Skeletal muscle satellite cell (primary cell): ENCODE results near the gene LINC00305.

Source experiments
- H3K27me3 ChIP-seq: 2 replicates; pipeline ENCODE4 v1.7.0; 2013; ENCODE audit warnings: low read length; ENCODE audit not compliant: control insufficient read depth, insufficient read depth
- H3K36me3 ChIP-seq: 2 replicates; pipeline ENCODE4 v1.7.0; 2013; ENCODE audit warnings: mild to moderate bottlenecking, control low read depth, low read length; ENCODE audit not compliant: insufficient read depth
- H3K4me1 ChIP-seq: 2 replicates; pipeline ENCODE4 v1.7.0; 2013; ENCODE audit warnings: low read length; ENCODE audit not compliant: control insufficient read depth, insufficient read depth
- H3K4me2 ChIP-seq: 2 replicates; pipeline ENCODE4 v1.7.0; 2013; ENCODE audit warnings: mild to moderate bottlenecking, low read length
- H3K4me3 ChIP-seq: 2 replicates; pipeline ENCODE4 v1.7.0; 2013; ENCODE audit warnings: low read length
- H3K9ac ChIP-seq: 2 replicates; pipeline ENCODE4 v1.7.0; 2013; ENCODE audit warnings: mild to moderate bottlenecking, low read depth, low read length, moderate library complexity
- H3K9me3 ChIP-seq: replicated peaks from 2 replicates; pipeline ENCODE4 v1.7.0; 2013; ENCODE audit warnings: mild to moderate bottlenecking, control low read depth, low read length

Gene LINC00305

DNA sequence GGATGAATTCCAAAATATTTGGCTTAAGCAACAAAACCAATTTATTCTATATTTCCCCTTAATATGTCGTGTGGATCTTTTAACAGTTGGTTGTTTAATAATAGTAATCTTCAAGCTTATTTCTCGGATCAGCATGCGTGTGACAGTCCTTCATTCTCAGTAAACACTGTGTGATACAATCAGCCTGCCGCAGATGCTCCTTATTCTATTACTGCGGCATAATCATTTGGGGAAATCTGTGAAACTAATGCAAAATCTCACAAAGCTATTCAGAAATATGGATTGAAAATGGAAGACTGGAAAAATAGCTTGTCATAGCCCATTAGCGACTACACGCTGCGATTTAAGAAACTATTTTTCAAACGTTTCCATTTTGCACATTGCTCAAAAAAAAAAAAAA lies 36.9 kb downstream of the LINC00305 start:
- Histone ChIP-seq H3K9ac (no peak overlapping the region), H3K4me2 (no peak overlapping the region), H3K9me3 (peaks cover 4% of the 10 kb centered on the region), H3K36me3 (no peaks in the 10 kb centered on the region), H3K27me3 (no peaks in the 10 kb centered on the region), H3K4me3 (no peak overlapping the region), H3K4me1 (no peaks in the 10 kb centered on the region)

DNA sequence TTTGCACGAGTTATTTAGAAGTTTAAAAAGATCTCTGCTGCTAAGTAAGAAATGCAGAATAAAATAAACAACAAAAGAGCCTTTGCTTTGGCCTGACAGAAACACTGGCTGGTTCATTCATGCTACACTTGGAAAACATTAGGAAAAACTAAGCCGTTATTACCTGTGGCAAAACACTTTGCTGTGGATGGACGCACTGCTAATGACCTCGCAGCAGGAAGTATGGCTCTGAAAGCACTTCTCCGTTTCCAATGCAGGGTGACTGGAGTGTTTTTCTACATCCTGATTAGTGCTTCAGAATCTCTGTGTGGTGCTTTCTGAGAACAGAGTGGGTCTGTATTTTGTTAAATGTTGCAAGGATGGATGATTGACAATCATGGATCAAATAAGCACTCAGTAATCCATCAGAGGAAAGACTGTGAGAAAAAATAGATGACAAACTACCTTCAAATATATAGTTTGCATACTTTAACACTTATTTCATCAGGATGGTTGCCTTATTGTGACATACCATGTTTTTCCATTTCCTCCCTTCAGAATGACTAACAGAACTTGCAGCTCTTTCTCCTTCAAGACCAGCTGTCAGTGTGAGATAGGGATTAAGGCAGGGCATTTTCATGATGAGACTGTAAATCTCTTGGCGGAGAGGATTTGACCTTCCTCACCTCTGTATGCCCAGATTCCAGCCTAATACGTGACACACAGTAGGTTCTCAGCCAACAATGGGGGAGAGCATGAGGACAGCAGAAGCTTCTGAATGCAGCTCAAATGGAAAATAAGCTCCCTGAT lies 38.0 kb downstream of the LINC00305 start:
- H3K9ac ChIP-seq: no peak overlapping the region
- H3K4me1 ChIP-seq: no peaks in the 10 kb centered on the region
- H3K27me3 ChIP-seq: no peaks in the 10 kb centered on the region
- H3K36me3 ChIP-seq: no peaks in the 10 kb centered on the region
- no peak overlapping the region for H3K4me3 ChIP-seq
- H3K9me3 ChIP-seq: peaks cover 4% of the 10 kb centered on the region
- H3K4me2 ChIP-seq: no peak overlapping the region

DNA sequence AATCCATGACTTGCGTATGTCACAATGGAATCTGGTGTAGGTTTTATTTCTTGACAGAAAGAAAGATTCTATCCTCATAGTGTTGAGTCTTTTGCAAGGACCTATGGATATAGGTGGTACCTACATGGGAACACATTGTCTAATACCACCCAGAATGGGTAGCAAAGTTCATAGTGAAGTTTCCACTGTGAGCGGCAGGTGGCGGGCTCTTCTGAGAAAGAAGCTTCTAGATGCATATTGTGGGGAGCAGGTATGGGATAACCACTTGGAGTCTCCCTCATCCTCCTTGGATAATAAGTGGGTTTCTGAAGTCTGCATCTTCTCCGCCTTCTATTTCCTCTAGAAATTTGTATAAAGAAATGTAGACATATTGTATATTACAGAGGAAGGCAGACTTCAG lies 44.9 kb downstream of the LINC00305 start:
- Histone ChIP-seq H3K9me3 (no peaks in the 10 kb centered on the region), H3K4me2 (no peak overlapping the region), H3K4me3 (no peak overlapping the region), H3K36me3 (no peaks in the 10 kb centered on the region), H3K4me1 (no peaks in the 10 kb centered on the region), H3K27me3 (no peaks in the 10 kb centered on the region), H3K9ac (no peak overlapping the region)

DNA sequence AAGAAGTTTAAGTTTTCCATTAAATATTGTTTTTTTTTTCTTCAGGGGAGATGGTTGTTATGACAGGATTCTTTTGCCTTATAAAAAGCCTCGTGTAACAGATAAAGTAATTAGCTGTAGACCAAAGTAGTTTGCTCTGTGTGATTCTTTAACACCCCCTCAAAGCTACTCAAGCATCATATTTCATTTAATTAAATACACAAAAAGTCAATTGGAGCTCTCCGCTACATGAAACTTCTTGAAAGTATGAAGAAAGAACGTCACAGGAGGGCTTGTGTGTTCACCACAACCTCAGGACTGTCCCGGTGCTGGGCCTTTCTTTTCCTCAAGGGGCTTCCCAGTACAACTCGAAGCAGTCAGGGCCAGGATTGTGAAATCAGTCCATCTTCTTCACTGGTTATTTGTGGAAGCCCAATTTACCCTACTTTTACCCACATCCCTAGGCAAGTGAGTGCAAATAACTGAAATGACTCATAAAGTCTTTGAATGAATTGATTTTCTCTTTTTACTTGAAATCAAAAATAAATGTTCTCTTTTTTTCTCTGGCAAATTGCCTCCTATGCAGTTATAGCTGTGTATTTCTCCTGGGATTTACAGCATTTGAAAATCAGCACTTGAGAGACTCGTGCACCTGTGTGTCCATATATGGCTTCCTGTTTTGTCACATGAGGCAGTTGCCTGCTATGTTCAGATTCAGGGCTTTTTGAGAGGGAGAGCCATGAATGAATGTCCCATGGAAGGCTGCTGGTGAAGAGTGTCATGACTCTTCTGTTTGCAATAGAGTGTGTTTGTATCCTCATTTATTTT lies 48.6 kb downstream of the LINC00305 start:
- Histone ChIP-seq H3K27me3 (no peaks in the 10 kb centered on the region), H3K4me2 (no peak overlapping the region), H3K9me3 (no peaks in the 10 kb centered on the region), H3K9ac (no peak overlapping the region), H3K36me3 (no peaks in the 10 kb centered on the region), H3K4me3 (no peak overlapping the region), H3K4me1 (no peaks in the 10 kb centered on the region)

DNA sequence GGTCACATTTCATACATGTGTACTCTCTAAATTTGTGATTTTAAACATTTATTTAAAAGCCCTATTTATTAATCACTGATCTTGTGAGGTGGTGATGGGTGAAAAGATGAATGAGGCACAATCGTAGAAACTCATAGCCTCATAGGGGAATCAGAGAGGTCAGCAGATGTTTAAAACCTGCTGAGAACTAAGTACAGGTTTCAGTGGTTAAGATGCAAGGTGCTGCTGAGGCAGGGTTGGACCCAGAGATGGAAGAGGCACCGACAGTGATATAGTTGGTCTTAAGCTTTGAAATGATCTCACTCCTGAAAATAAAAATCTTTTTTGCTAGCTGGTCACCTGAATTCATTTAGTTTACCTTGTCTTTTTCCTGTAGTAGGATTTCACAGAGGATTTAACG lies 49.6 kb downstream of the LINC00305 start:
- Histone ChIP-seq H3K9me3 (no peaks in the 10 kb centered on the region), H3K9ac (no peak overlapping the region), H3K4me2 (no peak overlapping the region), H3K4me1 (no peaks in the 10 kb centered on the region), H3K27me3 (no peaks in the 10 kb centered on the region), H3K36me3 (no peaks in the 10 kb centered on the region), H3K4me3 (no peak overlapping the region)

DNA sequence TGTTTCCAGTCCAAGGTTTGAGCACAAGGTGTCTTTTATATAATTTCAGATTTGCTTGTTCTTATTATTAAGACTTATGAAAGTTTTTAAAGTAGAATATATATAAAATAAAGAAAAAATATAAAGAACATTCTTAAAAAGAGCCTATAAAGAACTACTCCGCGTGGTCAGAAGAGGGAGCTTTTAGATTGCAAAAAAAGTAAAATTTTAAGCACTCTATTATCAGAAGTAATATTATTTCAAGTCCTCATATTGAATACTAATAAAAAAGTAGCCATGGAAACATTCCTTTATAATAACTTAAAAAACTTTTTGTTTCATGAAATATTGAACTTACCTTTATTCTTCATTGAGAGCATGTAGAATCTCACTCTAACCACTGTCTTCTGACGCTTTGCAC lies 51.4 kb downstream of the LINC00305 start:
- no peaks in the 10 kb centered on the region for H3K9me3 ChIP-seq
- H3K4me1 ChIP-seq: no peaks in the 10 kb centered on the region
- no peak overlapping the region for H3K4me2 ChIP-seq
- no peak overlapping the region for H3K9ac ChIP-seq
- no peak overlapping the region for H3K4me3 ChIP-seq
- H3K27me3 ChIP-seq: no peaks in the 10 kb centered on the region
- no peaks in the 10 kb centered on the region for H3K36me3 ChIP-seq

DNA sequence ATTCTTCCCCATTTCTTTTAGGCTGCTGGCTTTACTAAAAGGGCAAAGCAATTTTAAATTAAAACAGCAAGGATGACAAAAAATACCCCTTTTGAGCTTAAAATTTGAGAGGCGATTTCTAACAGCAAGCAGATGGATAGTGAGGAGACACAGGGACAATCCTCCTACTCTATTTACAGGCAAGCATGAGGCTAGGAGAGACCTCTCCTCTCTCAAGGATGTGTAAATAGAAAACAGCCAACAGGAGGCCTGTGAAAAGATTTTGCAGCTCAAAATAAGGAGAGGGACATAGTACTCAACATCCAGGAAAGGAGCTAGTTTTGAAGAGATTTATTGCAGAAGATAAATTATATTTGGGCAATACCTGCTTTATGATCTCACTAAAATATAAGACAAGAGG lies 53.8 kb downstream of the LINC00305 start:
- Histone ChIP-seq H3K9ac (no peak overlapping the region), H3K9me3 (no peaks in the 10 kb centered on the region), H3K36me3 (no peaks in the 10 kb centered on the region), H3K4me3 (no peak overlapping the region), H3K4me1 (no peaks in the 10 kb centered on the region), H3K4me2 (no peak overlapping the region), H3K27me3 (no peaks in the 10 kb centered on the region)

DNA sequence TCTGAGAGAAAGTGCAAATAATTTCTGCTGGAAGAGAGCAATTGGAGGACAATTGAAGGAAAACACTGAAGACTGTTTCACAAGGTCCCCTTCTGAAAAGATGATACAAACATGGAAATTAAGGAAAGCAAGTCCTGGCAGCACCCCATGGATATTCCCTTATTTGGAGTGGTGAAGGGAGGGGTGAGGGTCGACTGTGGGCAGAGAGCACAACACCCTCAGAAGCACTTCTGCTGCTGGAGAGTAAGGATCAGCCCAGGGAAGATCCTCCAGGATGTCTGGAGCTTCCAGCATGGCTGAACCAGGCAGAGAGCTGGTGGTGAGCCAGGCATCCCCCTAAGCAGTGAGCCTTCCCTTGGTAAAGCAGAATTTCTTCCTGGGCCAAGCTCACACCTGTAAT lies 54.7 kb downstream of the LINC00305 start:
- Histone ChIP-seq H3K4me3 (no peak overlapping the region), H3K9me3 (no peaks in the 10 kb centered on the region), H3K9ac (no peak overlapping the region), H3K4me1 (no peaks in the 10 kb centered on the region), H3K27me3 (no peaks in the 10 kb centered on the region), H3K4me2 (no peak overlapping the region), H3K36me3 (no peaks in the 10 kb centered on the region)

DNA sequence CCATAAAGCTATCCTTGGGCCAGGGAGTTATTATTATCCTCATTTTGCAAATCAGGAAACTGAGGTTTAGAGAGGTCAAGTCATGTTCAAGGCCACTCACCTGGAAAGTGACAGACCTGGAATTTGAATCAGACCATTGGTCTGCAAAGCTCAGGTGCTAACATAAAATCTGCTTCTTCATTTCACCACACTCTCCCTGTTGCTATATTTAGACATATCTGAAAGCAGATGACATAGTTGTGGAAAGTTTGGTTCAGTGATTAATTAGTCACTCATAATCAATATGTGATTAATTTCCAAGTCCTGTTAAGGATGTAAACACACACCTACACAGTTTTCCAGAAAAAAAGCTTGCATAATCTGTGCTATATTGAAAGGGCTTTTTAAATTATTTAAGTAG lies 57.4 kb downstream of the LINC00305 start:
- Histone ChIP-seq H3K4me1 (no peaks in the 10 kb centered on the region), H3K4me2 (no peak overlapping the region), H3K9me3 (no peaks in the 10 kb centered on the region), H3K9ac (no peak overlapping the region), H3K4me3 (no peak overlapping the region), H3K36me3 (no peaks in the 10 kb centered on the region), H3K27me3 (no peaks in the 10 kb centered on the region)

DNA sequence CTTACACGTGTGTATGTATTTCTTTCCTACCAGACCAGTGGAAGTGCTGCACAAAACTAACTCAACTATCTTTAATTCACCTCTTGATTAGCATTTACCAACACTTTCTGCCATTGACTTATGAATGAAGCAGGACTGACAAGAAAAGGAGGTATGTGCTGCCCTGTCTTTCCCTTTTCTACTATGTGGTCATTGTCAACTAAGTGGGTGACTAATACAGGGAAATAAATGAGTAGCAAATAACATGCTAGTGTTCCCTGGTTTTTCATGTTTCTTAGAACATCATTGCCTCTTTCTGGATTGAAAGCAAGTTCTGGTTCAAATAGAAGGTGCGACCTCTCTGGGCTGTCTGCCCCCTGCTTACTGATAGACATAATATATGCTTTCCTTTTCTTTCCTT lies 58.0 kb downstream of the LINC00305 start:
- H3K36me3 ChIP-seq: no peaks in the 10 kb centered on the region
- no peaks in the 10 kb centered on the region for H3K9me3 ChIP-seq
- H3K4me2 ChIP-seq: no peak overlapping the region
- H3K4me3 ChIP-seq: no peak overlapping the region
- H3K9ac ChIP-seq: no peak overlapping the region
- no peaks in the 10 kb centered on the region for H3K4me1 ChIP-seq
- no peaks in the 10 kb centered on the region for H3K27me3 ChIP-seq

DNA sequence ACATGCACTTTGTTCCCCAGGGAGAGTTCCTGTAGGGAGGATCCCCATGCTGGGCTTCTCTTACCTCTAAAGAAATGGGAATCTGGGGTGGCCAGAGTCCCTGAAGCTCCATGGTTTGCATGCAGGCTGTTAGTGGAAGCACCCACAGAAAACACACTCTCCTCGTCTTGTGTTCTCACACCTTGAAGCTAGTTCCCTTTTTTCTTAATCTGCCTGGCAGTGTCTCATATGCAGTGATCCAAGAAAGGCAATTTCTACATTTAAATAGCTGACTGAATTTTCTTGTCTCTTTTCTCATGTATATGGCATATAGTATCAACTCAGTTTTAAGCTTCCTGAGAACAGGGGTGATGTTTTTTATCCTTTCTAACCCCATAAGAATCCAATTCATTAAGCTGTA lies 65.0 kb downstream of the LINC00305 start:
- no peak overlapping the region for H3K9ac ChIP-seq
- no peak overlapping the region for H3K4me2 ChIP-seq
- no peaks in the 10 kb centered on the region for H3K27me3 ChIP-seq
- H3K4me1 ChIP-seq: no peaks in the 10 kb centered on the region
- no peaks in the 10 kb centered on the region for H3K36me3 ChIP-seq
- H3K4me3 ChIP-seq: no peak overlapping the region
- no peaks in the 10 kb centered on the region for H3K9me3 ChIP-seq

DNA sequence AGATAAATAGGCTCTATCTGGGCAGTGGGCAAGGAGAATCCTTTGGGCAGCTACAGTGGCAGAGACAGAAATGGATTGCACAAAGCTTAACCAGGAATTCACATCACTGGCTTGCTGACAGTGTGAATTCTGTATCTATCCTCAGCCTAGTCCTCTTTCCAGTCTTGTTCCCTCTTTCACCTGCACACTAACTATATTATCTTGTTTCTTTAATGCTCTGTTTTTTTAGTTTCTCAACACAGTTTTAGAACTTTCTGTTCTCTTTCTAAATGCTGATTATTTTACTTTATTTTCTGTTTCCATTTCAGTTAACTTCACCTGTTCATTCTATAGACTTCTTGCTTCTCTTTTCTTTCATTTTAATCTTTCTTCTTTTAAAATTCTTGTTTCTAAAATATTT lies 66.4 kb downstream of the LINC00305 start:
- H3K27me3 ChIP-seq: no peaks in the 10 kb centered on the region
- no peak overlapping the region for H3K4me3 ChIP-seq
- no peaks in the 10 kb centered on the region for H3K4me1 ChIP-seq
- no peaks in the 10 kb centered on the region for H3K36me3 ChIP-seq
- H3K9me3 ChIP-seq: no peaks in the 10 kb centered on the region
- no peak overlapping the region for H3K9ac ChIP-seq
- H3K4me2 ChIP-seq: no peak overlapping the region
